ENCODE data around the gene OTOF. TPM values are rescaled to one million over a fixed set of nuclear protein-coding genes. Genes with fewer than 3 reads are reported as not detected.

OTOF gene
- total RNA-seq, 1 experiment from 2014 or later, result not detected

- BruUV-seq (replicated peaks), result no TSS peak
- H3K27me3 ChIP-seq (replicated peaks; ENCODE audit: insufficient read depth, low read depth, low read length, poor library complexity), result no peaks in the 10 kb centered on the region
- POLR2A ChIA-PET (ENCODE audit: low non-redundant PET), result no interaction called here
- no peaks in the 10 kb centered on the region for H3K36me3 ChIP-seq (ENCODE audit: insufficient read depth, low read length, poor library complexity, severe bottlenecking)
- no peaks in the 10 kb centered on the region for H3K9me3 ChIP-seq (ENCODE audit: low read depth, low read length, poor library complexity, severe bottlenecking)
- H3K27ac ChIP-seq (ENCODE audit: low read depth, low read length, poor library complexity, severe bottlenecking), result no peak overlapping the region
- intact Hi-C loops (cut with micrococcal nuclease; ENCODE audit: unreplicated experiment), result no loop called here
- CTCF ChIA-PET, result interaction anchor here (0.7 kb wide), 1 partner anchor 29 kb away, joined by 6 read pairs; no protein-coding TSS in a partner anchor
- no peak overlapping the region for H3K4me3 ChIP-seq (ENCODE audit: low read depth, low read length, poor library complexity, severe bottlenecking)
- H3K4me1 ChIP-seq (ENCODE audit: insufficient read depth, low read length, poor library complexity, severe bottlenecking), result no peaks in the 10 kb centered on the region
- no peak for DNase-seq (ENCODE audit: low spot score)
- no peak for TF ChIP-seq EZH2 (IDR thresholded peaks at IDR 0.05; ENCODE audit: borderline replicate concordance, low read depth, low read length, poor library complexity, severe bottlenecking)
- no peak for TF ChIP-seq CTCF (conservative IDR thresholded peaks at IDR 0.05; ENCODE audit: low read depth, low read length)
These were observed 39.0 kb downstream of the OTOF start for GRCh38 chr2:26438926-26439325.

GRCh38 chr2:26438526-26438925 is 39.4 kb downstream of the OTOF start:
- H3K36me3 ChIP-seq (ENCODE audit: insufficient read depth, low read length, poor library complexity, severe bottlenecking), result no peaks in the 10 kb centered on the region
- H3K27me3 ChIP-seq (replicated peaks; ENCODE audit: insufficient read depth, low read depth, low read length, poor library complexity), result no peaks in the 10 kb centered on the region
- H3K9me3 ChIP-seq (ENCODE audit: low read depth, low read length, poor library complexity, severe bottlenecking), result no peaks in the 10 kb centered on the region
- POLR2A ChIA-PET (ENCODE audit: low non-redundant PET), result no interaction called here
- no peak for DNase-seq (ENCODE audit: low spot score)
- CTCF ChIA-PET, result no interaction called here
- no peak overlapping the region for H3K27ac ChIP-seq (ENCODE audit: low read depth, low read length, poor library complexity, severe bottlenecking)
- no peaks in the 10 kb centered on the region for H3K4me1 ChIP-seq (ENCODE audit: insufficient read depth, low read length, poor library complexity, severe bottlenecking)
- intact Hi-C loops (cut with micrococcal nuclease; ENCODE audit: unreplicated experiment), result no loop called here
- TF ChIP-seq EZH2 (IDR thresholded peaks at IDR 0.05; ENCODE audit: borderline replicate concordance, low read depth, low read length, poor library complexity, severe bottlenecking) (no peak), CTCF (conservative IDR thresholded peaks at IDR 0.05; ENCODE audit: low read depth, low read length) (no peak)
- BruUV-seq (replicated peaks), result no TSS peak
- H3K4me3 ChIP-seq (ENCODE audit: low read depth, low read length, poor library complexity, severe bottlenecking), result no peak overlapping the region

GRCh38 chr2:26435106-26435505 is 42.8 kb downstream of the OTOF start:
- no TSS peak for BruUV-seq (replicated peaks)
- CTCF ChIA-PET, result no interaction called here
- Histone ChIP-seq H3K4me3 (ENCODE audit: low read depth, low read length, poor library complexity, severe bottlenecking) (no peak overlapping the region), H3K27ac (ENCODE audit: low read depth, low read length, poor library complexity, severe bottlenecking) (no peak overlapping the region), H3K27me3 (replicated peaks; ENCODE audit: insufficient read depth, low read depth, low read length, poor library complexity) (no peaks in the 10 kb centered on the region), H3K36me3 (ENCODE audit: insufficient read depth, low read length, poor library complexity, severe bottlenecking) (no peaks in the 10 kb centered on the region), H3K4me1 (ENCODE audit: insufficient read depth, low read length, poor library complexity, severe bottlenecking) (no peaks in the 10 kb centered on the region), H3K9me3 (ENCODE audit: low read depth, low read length, poor library complexity, severe bottlenecking) (no peaks in the 10 kb centered on the region)
- TF ChIP-seq EZH2 (IDR thresholded peaks at IDR 0.05; ENCODE audit: borderline replicate concordance, low read depth, low read length, poor library complexity, severe bottlenecking), result no peak
- no peak for TF ChIP-seq CTCF (conservative IDR thresholded peaks at IDR 0.05; ENCODE audit: low read depth, low read length)
- POLR2A ChIA-PET (ENCODE audit: low non-redundant PET), result no interaction called here
- DNase-seq (ENCODE audit: low spot score), result no peak
- intact Hi-C loops (cut with micrococcal nuclease; ENCODE audit: unreplicated experiment), result no loop called here

Measured in A673 (cell line).